IPS-20b (cell line): Measurements from ENCODE around the gene DGUOK.

Source experiments
- H3K27ac ChIP-seq: one replicate; pipeline ENCODE4 v1.5.1; 2013; ENCODE audit warnings: low read length
- H3K27me3 ChIP-seq: 2 replicates; pipeline ENCODE4 v1.6.1; 2013; ENCODE audit warnings: mild to moderate bottlenecking, low read length, inconsistent platforms; ENCODE audit not compliant: insufficient read depth
- H3K36me3 ChIP-seq: 2 replicates; pipeline ENCODE4 v1.6.1; 2013; ENCODE audit warnings: low read depth, mild to moderate bottlenecking, inconsistent platforms, low read length, moderate library complexity; ENCODE audit not compliant: insufficient read depth
- H3K4me1 ChIP-seq: 2 replicates; pipeline ENCODE4 v1.6.1; 2013; ENCODE audit warnings: mild to moderate bottlenecking, control low read depth, inconsistent platforms, low read length, moderate library complexity; ENCODE audit not compliant: insufficient read depth
- H3K4me3 ChIP-seq: 2 replicates; pipeline ENCODE4 v1.5.1; 2013; ENCODE audit warnings: mild to moderate bottlenecking, low read length, inconsistent platforms
- H3K9ac ChIP-seq: 2 replicates; pipeline ENCODE4 v1.6.1; 2013; ENCODE audit warnings: low read depth, mild to moderate bottlenecking, inconsistent platforms, low read length, moderate library complexity
- H3K9me3 ChIP-seq: 2 replicates; pipeline ENCODE4 v1.6.1; 2013; ENCODE audit warnings: mild to moderate bottlenecking, low read depth, low read length, inconsistent platforms; ENCODE audit not compliant: insufficient read depth

The DGUOK gene

GRCh38 chr2:73962798-73963197 is 36.1 kb downstream of the DGUOK start:
- no peaks in the 10 kb centered on the region for H3K27me3 ChIP-seq
- H3K27ac ChIP-seq = no peak overlapping the region
- H3K9ac ChIP-seq = no peak overlapping the region
- no peak overlapping the region for H3K4me3 ChIP-seq
- H3K36me3 ChIP-seq = peaks cover 21% of the 10 kb centered on the region
- H3K9me3 ChIP-seq = no peaks in the 10 kb centered on the region
- no peaks in the 10 kb centered on the region for H3K4me1 ChIP-seq

- no peak overlapping the region for H3K27ac ChIP-seq
Measured at GRCh38 chr2:73963385-73964120, 36.9 kb downstream of the DGUOK start.

GRCh38 chr2:73964223-73964622 is 37.5 kb downstream of the DGUOK start:
- H3K27me3 ChIP-seq = no peaks in the 10 kb centered on the region
- H3K9ac ChIP-seq = no peak overlapping the region
- H3K9me3 ChIP-seq = no peaks in the 10 kb centered on the region
- peaks cover 7% of the 10 kb centered on the region for H3K36me3 ChIP-seq
- no peak overlapping the region for H3K27ac ChIP-seq
- H3K4me3 ChIP-seq = no peak overlapping the region
- no peaks in the 10 kb centered on the region for H3K4me1 ChIP-seq

More at GRCh38 chr2:73963385-73964120, 36.9 kb downstream of the DGUOK start:
- no peak overlapping the region for H3K4me3 ChIP-seq
- no peak overlapping the region for H3K9ac ChIP-seq
- peaks cover 14% of the 10 kb centered on the region for H3K36me3 ChIP-seq
- H3K4me1 ChIP-seq = no peaks in the 10 kb centered on the region
- no peaks in the 10 kb centered on the region for H3K27me3 ChIP-seq
- H3K9me3 ChIP-seq = no peaks in the 10 kb centered on the region

- no peaks in the 10 kb centered on the region for H3K36me3 ChIP-seq
- H3K9ac ChIP-seq = no peak overlapping the region
- no peak overlapping the region for H3K27ac ChIP-seq
- no peak overlapping the region for H3K4me3 ChIP-seq
- no peaks in the 10 kb centered on the region for H3K27me3 ChIP-seq
- no peaks in the 10 kb centered on the region for H3K9me3 ChIP-seq
- H3K4me1 ChIP-seq = no peaks in the 10 kb centered on the region
Measured at GRCh38 chr2:73965053-73965452, 38.4 kb downstream of the DGUOK start.

GRCh38 chr2:73968357-73968937 is 41.8 kb downstream of the DGUOK start:
- no peak overlapping the region for H3K27ac ChIP-seq
- H3K4me1 ChIP-seq = no peaks in the 10 kb centered on the region

GRCh38 chr2:73969356-73969755 is 42.7 kb downstream of the DGUOK start:
- no peaks in the 10 kb centered on the region for H3K36me3 ChIP-seq
- no peak overlapping the region for H3K4me3 ChIP-seq
- H3K9ac ChIP-seq = no peak overlapping the region
- no peaks in the 10 kb centered on the region for H3K9me3 ChIP-seq
- no peaks in the 10 kb centered on the region for H3K27me3 ChIP-seq
- H3K4me1 ChIP-seq = no peaks in the 10 kb centered on the region
- no peak overlapping the region for H3K27ac ChIP-seq

More at GRCh38 chr2:73968357-73968937, 41.8 kb downstream of the DGUOK start:
- H3K9me3 ChIP-seq = no peaks in the 10 kb centered on the region
- H3K27me3 ChIP-seq = no peaks in the 10 kb centered on the region
- no peak overlapping the region for H3K4me3 ChIP-seq
- H3K9ac ChIP-seq = no peak overlapping the region
- no peaks in the 10 kb centered on the region for H3K36me3 ChIP-seq

- H3K27ac ChIP-seq = no peak overlapping the region
- no peaks in the 10 kb centered on the region for H3K9me3 ChIP-seq
- H3K4me1 ChIP-seq = no peaks in the 10 kb centered on the region
- H3K4me3 ChIP-seq = no peak overlapping the region
- H3K36me3 ChIP-seq = no peaks in the 10 kb centered on the region
- H3K9ac ChIP-seq = no peak overlapping the region
- no peaks in the 10 kb centered on the region for H3K27me3 ChIP-seq
Measured at GRCh38 chr2:73970141-73970803, 43.6 kb downstream of the DGUOK start.

GRCh38 chr2:73970850-73971471 is 44.3 kb downstream of the DGUOK start:
- no peaks in the 10 kb centered on the region for H3K9me3 ChIP-seq
- no peak overlapping the region for H3K4me3 ChIP-seq
- no peak overlapping the region for H3K27ac ChIP-seq
- no peaks in the 10 kb centered on the region for H3K4me1 ChIP-seq
- H3K36me3 ChIP-seq = no peaks in the 10 kb centered on the region
- no peak overlapping the region for H3K9ac ChIP-seq
- no peaks in the 10 kb centered on the region for H3K27me3 ChIP-seq

GRCh38 chr2:73971722-73972121 is 45.0 kb downstream of the DGUOK start:
- no peaks in the 10 kb centered on the region for H3K4me1 ChIP-seq
- no peaks in the 10 kb centered on the region for H3K9me3 ChIP-seq
- no peak overlapping the region for H3K9ac ChIP-seq
- no peaks in the 10 kb centered on the region for H3K36me3 ChIP-seq
- H3K4me3 ChIP-seq = no peak overlapping the region
- H3K27ac ChIP-seq = no peak overlapping the region
- no peaks in the 10 kb centered on the region for H3K27me3 ChIP-seq

GRCh38 chr2:73972846-73973245 is 46.2 kb downstream of the DGUOK start:
- H3K4me1 ChIP-seq = no peaks in the 10 kb centered on the region
- no peaks in the 10 kb centered on the region for H3K9me3 ChIP-seq
- no peak overlapping the region for H3K4me3 ChIP-seq
- H3K27ac ChIP-seq = no peak overlapping the region
- no peak overlapping the region for H3K9ac ChIP-seq
- H3K36me3 ChIP-seq = no peaks in the 10 kb centered on the region
- H3K27me3 ChIP-seq = peaks cover 9% of the 10 kb centered on the region; the same call in 1 of the 2 replicates

- Histone ChIP-seq H3K4me3 (no peak overlapping the region), H3K27ac (no peak overlapping the region), H3K9me3 (no peaks in the 10 kb centered on the region), H3K9ac (no peak overlapping the region), H3K27me3 (peaks cover 37% of the 10 kb centered on the region), H3K4me1 (peaks cover 9% of the 10 kb centered on the region), H3K36me3 (no peaks in the 10 kb centered on the region)
Measured at GRCh38 chr2:73975731-73976130, 49.1 kb downstream of the DGUOK start.
